Measurements from ENCODE around the gene NLN.

NLN gene

DNA sequence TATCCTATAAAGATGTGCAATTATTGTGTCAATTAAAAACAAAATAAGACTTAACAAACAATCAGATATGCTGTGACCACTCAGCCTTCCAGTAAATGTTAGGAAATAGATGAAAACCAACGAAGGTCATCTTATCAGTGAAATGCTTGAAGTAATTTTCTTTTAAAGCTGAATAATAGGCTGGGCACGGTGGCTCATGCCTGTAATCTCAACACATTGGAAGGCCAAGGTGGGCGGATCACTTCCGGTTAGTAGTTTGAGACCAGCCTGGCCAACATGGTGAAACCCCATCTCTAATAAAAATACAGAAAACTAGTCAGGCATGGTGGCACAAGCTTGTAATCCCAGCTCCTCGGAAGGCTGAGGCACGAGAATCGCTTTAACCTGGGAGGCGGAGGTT is 31.2 kb downstream of the NLN start:
- H3K27ac ChIP-seq (ENCODE audit: extremely low read depth, low read depth, low read length), result no peak overlapping the region
- POLR2A ChIA-PET, result no interaction called here
- H3K9me3 ChIP-seq (ENCODE audit: control insufficient read depth, insufficient read depth, low read depth, low read length), result no peaks in the 10 kb centered on the region
- TF ChIP-seq SETDB1 (IDR thresholded peaks at IDR 0.05; ENCODE audit: insufficient read length, low read length) (no peak), ZSCAN23 (tag by site-specific recombination; IDR thresholded peaks at IDR 0.05) (no peak), ZBTB6 (tag by site-specific recombination; IDR thresholded peaks at IDR 0.05) (no peak)
- H3K4me1 ChIP-seq (ENCODE audit: control insufficient read depth, insufficient read depth, low read length), result no peaks in the 10 kb centered on the region; the same call in 1 of the 2 replicates
- H3K4me3 ChIP-seq (ENCODE audit: low read depth, low read length), result no peak overlapping the region
- CTCF ChIA-PET, result no interaction called here
- H3K36me3 ChIP-seq (ENCODE audit: control insufficient read depth in 2 of 2, insufficient read depth in 1 of 2, low read length in 2 of 2), result no peaks in the 10 kb centered on the region

- Histone ChIP-seq H3K4me3 (ENCODE audit: low read depth, low read length) (no peak overlapping the region), H3K27ac (ENCODE audit: extremely low read depth, low read depth, low read length) (no peak overlapping the region), H3K36me3 (ENCODE audit: control insufficient read depth in 2 of 2, insufficient read depth in 1 of 2, low read length in 2 of 2) (peaks cover 2 to 4% of the 10 kb centered on the region in 2 experiments; a peak in 2 of 3 replicates), H3K9me3 (ENCODE audit: control insufficient read depth, insufficient read depth, low read depth, low read length) (no peaks in the 10 kb centered on the region), H3K4me1 (ENCODE audit: control insufficient read depth, insufficient read depth, low read length) (no peaks in the 10 kb centered on the region; the same call in 1 of the 2 replicates)
- ChIA-PET CTCF (interaction anchor here (2.3 kb wide), 1 partner anchor 16 kb away, joined by 8 read pairs; no protein-coding TSS in a partner anchor), POLR2A (no interaction called here)
- TF ChIP-seq SCRT2 (tag by site-specific recombination; IDR thresholded peaks at IDR 0.05) (0 out of 2 replicates have a peak, but pooled peaks have one; percentile 25), ZBTB44 (tag by site-specific recombination; IDR thresholded peaks at IDR 0.05) (0 out of 2 replicates have a peak, but pooled peaks have one; percentile 13), HOXA7 (CRISPR knock-in tag; IDR thresholded peaks at IDR 0.05; ENCODE audit: borderline replicate concordance) (no peak), FEZF1 (tag by site-specific recombination; IDR thresholded peaks at IDR 0.05) (peak; percentile 56), IKZF3 (tag by site-specific recombination; IDR thresholded peaks at IDR 0.05) (peak; percentile 54), GLI2 (tag by site-specific recombination; IDR thresholded peaks at IDR 0.05; ENCODE audit: borderline replicate concordance, low read depth) (0 out of 2 replicates have a peak, but pooled peaks have one; percentile 32), BCL6B (tag by site-specific recombination; IDR thresholded peaks at IDR 0.05) (peak; percentile 79), HOXD13 (CRISPR knock-in tag; IDR thresholded peaks at IDR 0.05; ENCODE audit: borderline replicate concordance) (no peak), ZNF843 (tag by site-specific recombination; IDR thresholded peaks at IDR 0.05) (peak; percentile 82), PRDM6 (tag by site-specific recombination; IDR thresholded peaks at IDR 0.05) (peak; percentile 81), OSR2 (tag by site-specific recombination; IDR thresholded peaks at IDR 0.05) (peak; percentile 30; the same call in 1 of the 2 replicates), ZBTB7A (tag by site-specific recombination; IDR thresholded peaks at IDR 0.05; ENCODE audit: low read depth) (no peak)
Measured at GRCh38 chr5:65758546-65759144, 36.6 kb downstream of the NLN start.
